HepG2 (cell line): ENCODE data around the gene CARS2.

Experiments
- BRCA1 ChIP-seq: sonication (generic); formaldehyde crosslinking; IDR thresholded peaks from 2 replicates; pipeline ENCODE4 v1.4.0; 2020; ENCODE audit warnings: missing genetic modification reagents
- E2F5 ChIP-seq: sonication (generic); formaldehyde crosslinking; conservative IDR thresholded peaks from 2 replicates; pipeline ENCODE4 v1.4.0; 2020; ENCODE audit warnings: missing genetic modification reagents
- EP300 ChIP-seq, 3 experiments: sonication (generic) in 1 of 3; formaldehyde crosslinking in 1 of 3; IDR thresholded peaks; 2 replicates each; pipeline versions ENCODE4 v1.5.1 to v1.6.1; 2011 to 2020; ENCODE audit warnings: low read depth in 2 of 3, low read length in 2 of 3, borderline replicate concordance in 1 of 3, improper control_type of control experiment in 1 of 3, mild to moderate bottlenecking in 1 of 3, missing genetic modification reagents in 1 of 3, moderate library complexity in 1 of 3
- ERF ChIP-seq: IDR thresholded peaks from 2 replicates; pipeline ENCODE4 v1.6.1; 2018; ENCODE audit warnings: missing biosample characterization, missing genetic modification reagents
- HNRNPK ChIP-seq: fragments of 200-400 bp; formaldehyde crosslinking; IDR thresholded peaks from 2 replicates; pipeline ENCODE4 v1.6.1; 2018; ENCODE audit warnings: low read length, low read depth, moderate library complexity, mild to moderate bottlenecking; ENCODE audit not compliant: poor library complexity, severe bottlenecking
- MATR3 ChIP-seq: sonication (generic); formaldehyde crosslinking; IDR thresholded peaks from 2 replicates; pipeline ENCODE4 v1.4.0; 2020; ENCODE audit warnings: missing genetic modification reagents
- RARA ChIP-seq: IDR thresholded peaks from 2 replicates; pipeline ENCODE4 v1.6.1; 2016; ENCODE audit warnings: missing genetic modification reagents, missing compliant biosample characterization
- REST ChIP-seq, 2 experiments: IDR thresholded peaks; 2 replicates each; pipeline ENCODE4 v1.6.1; 2011 to 2012; ENCODE audit warnings: low read length in 2 of 2, borderline replicate concordance in 1 of 2, low read depth in 1 of 2, mild to moderate bottlenecking in 1 of 2, moderate library complexity in 1 of 2
- SP1 ChIP-seq, 2 experiments: fragments of 450-650 bp in 1 of 2; sonication (generic) in 1 of 2; formaldehyde crosslinking in 1 of 2; IDR thresholded peaks; 2 replicates each; pipeline versions ENCODE4 v1.4.0 to v1.6.1; 2016 to 2020; ENCODE audit warnings: missing genetic modification reagents in 1 of 2
- ZNF3 ChIP-seq: IDR thresholded peaks from 2 replicates; pipeline ENCODE4 v1.7.0; 2017; ENCODE audit warnings: inconsistent platforms
- ZNF335 ChIP-seq: sonication (generic); formaldehyde crosslinking; IDR thresholded peaks from 2 replicates; pipeline ENCODE4 v1.4.0; 2020; ENCODE audit warnings: missing genetic modification reagents
- ZNF781 ChIP-seq: sonication (generic); formaldehyde crosslinking; IDR thresholded peaks from 2 replicates; pipeline ENCODE4 v1.5.1; 2020; ENCODE audit warnings: borderline replicate concordance, mild to moderate bottlenecking, missing genetic modification reagents; ENCODE audit errors: not compliant biosample characterization
- TF ChIP-seq, protein P1 (sequence below): fragments of 450-650 bp; IDR thresholded peaks from 2 replicates; pipeline ENCODE4 v1.6.1; 2017; ENCODE audit warnings: mild to moderate bottlenecking

- TF ChIP-seq, protein P1, sequence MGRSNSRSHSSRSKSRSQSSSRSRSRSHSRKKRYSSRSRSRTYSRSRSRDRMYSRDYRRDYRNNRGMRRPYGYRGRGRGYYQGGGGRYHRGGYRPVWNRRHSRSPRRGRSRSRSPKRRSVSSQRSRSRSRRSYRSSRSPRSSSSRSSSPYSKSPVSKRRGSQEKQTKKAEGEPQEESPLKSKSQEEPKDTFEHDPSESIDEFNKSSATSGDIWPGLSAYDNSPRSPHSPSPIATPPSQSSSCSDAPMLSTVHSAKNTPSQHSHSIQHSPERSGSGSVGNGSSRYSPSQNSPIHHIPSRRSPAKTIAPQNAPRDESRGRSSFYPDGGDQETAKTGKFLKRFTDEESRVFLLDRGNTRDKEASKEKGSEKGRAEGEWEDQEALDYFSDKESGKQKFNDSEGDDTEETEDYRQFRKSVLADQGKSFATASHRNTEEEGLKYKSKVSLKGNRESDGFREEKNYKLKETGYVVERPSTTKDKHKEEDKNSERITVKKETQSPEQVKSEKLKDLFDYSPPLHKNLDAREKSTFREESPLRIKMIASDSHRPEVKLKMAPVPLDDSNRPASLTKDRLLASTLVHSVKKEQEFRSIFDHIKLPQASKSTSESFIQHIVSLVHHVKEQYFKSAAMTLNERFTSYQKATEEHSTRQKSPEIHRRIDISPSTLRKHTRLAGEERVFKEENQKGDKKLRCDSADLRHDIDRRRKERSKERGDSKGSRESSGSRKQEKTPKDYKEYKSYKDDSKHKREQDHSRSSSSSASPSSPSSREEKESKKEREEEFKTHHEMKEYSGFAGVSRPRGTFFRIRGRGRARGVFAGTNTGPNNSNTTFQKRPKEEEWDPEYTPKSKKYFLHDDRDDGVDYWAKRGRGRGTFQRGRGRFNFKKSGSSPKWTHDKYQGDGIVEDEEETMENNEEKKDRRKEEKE: no peak
- no peak for TF ChIP-seq BRCA1 (CRISPR knock-in tag)
- no peak for TF ChIP-seq SP1 (IDR thresholded peaks at IDR 0.05)
- TF ChIP-seq SP1 (CRISPR knock-in tag; IDR thresholded peaks at IDR 0.05): no peak
- TF ChIP-seq E2F5: no peak
- no peak; the same call in none of the 2 replicates for TF ChIP-seq RARA (CRISPR knock-in tag)
- no peak for TF ChIP-seq ERF (CRISPR knock-in tag)
- TF ChIP-seq REST (IDR thresholded peaks at IDR 0.05; ENCODE audit: borderline replicate concordance in 1 of 2, low read depth in 1 of 2, low read length in 2 of 2): no peak
- no peak for TF ChIP-seq EP300 (IDR thresholded peaks at IDR 0.05; ENCODE audit: low read depth in 2 of 2, low read length in 2 of 2)
- TF ChIP-seq EP300 (CRISPR knock-in tag; IDR thresholded peaks at IDR 0.05; ENCODE audit: borderline replicate concordance): no peak
- no peak for TF ChIP-seq ZNF781 (CRISPR knock-in tag)
- TF ChIP-seq HNRNPK: no peak
- TF ChIP-seq MATR3: no peak
- no peak for TF ChIP-seq ZNF3
- TF ChIP-seq ZNF335: no peak
Observed at GRCh38 chr13:110683203-110683883, 22.6 kb downstream of the CARS2 start.
